CD4-positive, alpha-beta T cell treated with Interleukin-6 for 4 hours (primary cell): ENCODE results near the gene VPS13A.
A peak's percentile ranks its signal among the peaks of the same experiment; 100 is the strongest.
"Not testable (repeated sequence)": the region's sequence is repeated elsewhere in the genome, so short reads cannot be mapped to it uniquely, and the experiment has no call there.

Experiments used
- DNase-seq: peaks from one replicate; pipeline ENCODE4 v3.0.0-alpha.2; 2020; ENCODE audit warnings: mixed read lengths

Gene VPS13A

GRCh38 chr9:77427256-77427927, 250.1 kb downstream of the VPS13A start:
- no peak for DNase-seq

- no peak for DNase-seq
These were observed 252.6 kb downstream of the VPS13A start for GRCh38 chr9:77429928-77430327.

- DNase-seq: no peak
These were observed 254.7 kb downstream of the VPS13A start for GRCh38 chr9:77432053-77432452.

- DNase-seq: peak; percentile 52
These were observed 256.5 kb downstream of the VPS13A start for GRCh38 chr9:77433675-77434445.

GRCh38 chr9:77435277-77435676, 257.9 kb downstream of the VPS13A start:
- no peak for DNase-seq

GRCh38 chr9:77435688-77436087, 258.4 kb downstream of the VPS13A start:
- no peak for DNase-seq

GRCh38 chr9:77438653-77439052, 261.3 kb downstream of the VPS13A start:
- no peak for DNase-seq

- no peak for DNase-seq
These were observed 262.7 kb downstream of the VPS13A start for GRCh38 chr9:77440057-77440456.

GRCh38 chr9:77441124-77441523, 263.8 kb downstream of the VPS13A start:
- not testable (repeated sequence) for DNase-seq

GRCh38 chr9:77442436-77442835, 265.1 kb downstream of the VPS13A start:
- no peak for DNase-seq

- DNase-seq: no peak
These were observed 270.3 kb downstream of the VPS13A start for GRCh38 chr9:77447646-77448045.

GRCh38 chr9:77449240-77450084, 272.1 kb downstream of the VPS13A start:
- DNase-seq: no peak

- no peak for DNase-seq
These were observed 272.7 kb downstream of the VPS13A start for GRCh38 chr9:77450085-77450475.

- no peak for DNase-seq
These were observed 274.2 kb downstream of the VPS13A start for GRCh38 chr9:77451507-77451906.

- no peak for DNase-seq
These were observed 276.7 kb downstream of the VPS13A start for GRCh38 chr9:77453825-77454647.

GRCh38 chr9:77454663-77455062, 277.3 kb downstream of the VPS13A start:
- no peak for DNase-seq

- peak; percentile 50 for DNase-seq
These were observed 278.1 kb downstream of the VPS13A start for GRCh38 chr9:77455312-77455927.

- peak; percentile 84 for DNase-seq
These were observed 279.6 kb downstream of the VPS13A start for GRCh38 chr9:77456829-77457437.

- DNase-seq: peak; percentile 68
These were observed 280.7 kb downstream of the VPS13A start for GRCh38 chr9:77457916-77458592.

GRCh38 chr9:77460938-77461337, 283.6 kb downstream of the VPS13A start:
- no peak for DNase-seq

- no peak for DNase-seq
These were observed 284.7 kb downstream of the VPS13A start for GRCh38 chr9:77462066-77462465.
